Vagina (tissue), 2 donors: Measurements from ENCODE around the gene PTPRD.

Source experiments
- POLR2A ChIP-seq, 2 donors: fragments of 450-650 bp; IDR thresholded peaks; one replicate each; pipeline ENCODE4 v1.6.1; 2017; ENCODE audit warnings: antibody characterized with exemption in 2 of 2, mild to moderate bottlenecking in 2 of 2, moderate library complexity in 2 of 2
- TF ChIP-seq, protein P1 (sequence below), 3 experiments: fragments of 450-650 bp in 2 of 3; fragments of 200-600 bp in 1 of 3; sonication (generic) in 1 of 3; IDR thresholded peaks; one replicate each; pipeline ENCODE4 v1.5.1; 2017 to 2019; ENCODE audit warnings: antibody characterized with exemption in 3 of 3, mild to moderate bottlenecking in 2 of 3, moderate library complexity in 2 of 3

DNA sequence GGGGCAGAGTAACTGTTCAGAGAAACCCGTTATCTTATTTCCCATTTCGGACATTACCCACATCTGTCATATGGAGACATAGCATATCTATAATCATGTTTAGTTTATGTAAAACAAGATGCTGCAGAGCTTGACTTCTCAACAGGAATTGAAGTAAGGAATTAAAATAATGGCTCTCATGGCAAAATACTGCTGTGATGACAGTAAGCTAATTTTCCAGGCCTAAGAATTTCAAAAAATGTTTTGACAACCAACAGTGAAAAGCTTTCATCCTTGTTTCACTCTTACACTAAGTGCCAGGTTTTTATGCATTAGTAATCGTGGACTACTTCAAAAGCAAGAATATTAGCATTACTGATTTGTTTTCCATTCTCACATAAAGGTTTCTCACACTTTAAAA lies 518.2 kb downstream of the PTPRD start:
- TF ChIP-seq, protein P1, sequence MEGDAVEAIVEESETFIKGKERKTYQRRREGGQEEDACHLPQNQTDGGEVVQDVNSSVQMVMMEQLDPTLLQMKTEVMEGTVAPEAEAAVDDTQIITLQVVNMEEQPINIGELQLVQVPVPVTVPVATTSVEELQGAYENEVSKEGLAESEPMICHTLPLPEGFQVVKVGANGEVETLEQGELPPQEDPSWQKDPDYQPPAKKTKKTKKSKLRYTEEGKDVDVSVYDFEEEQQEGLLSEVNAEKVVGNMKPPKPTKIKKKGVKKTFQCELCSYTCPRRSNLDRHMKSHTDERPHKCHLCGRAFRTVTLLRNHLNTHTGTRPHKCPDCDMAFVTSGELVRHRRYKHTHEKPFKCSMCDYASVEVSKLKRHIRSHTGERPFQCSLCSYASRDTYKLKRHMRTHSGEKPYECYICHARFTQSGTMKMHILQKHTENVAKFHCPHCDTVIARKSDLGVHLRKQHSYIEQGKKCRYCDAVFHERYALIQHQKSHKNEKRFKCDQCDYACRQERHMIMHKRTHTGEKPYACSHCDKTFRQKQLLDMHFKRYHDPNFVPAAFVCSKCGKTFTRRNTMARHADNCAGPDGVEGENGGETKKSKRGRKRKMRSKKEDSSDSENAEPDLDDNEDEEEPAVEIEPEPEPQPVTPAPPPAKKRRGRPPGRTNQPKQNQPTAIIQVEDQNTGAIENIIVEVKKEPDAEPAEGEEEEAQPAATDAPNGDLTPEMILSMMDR (IDR thresholded peaks at IDR 0.05): no peak
- no peak for TF ChIP-seq POLR2A (IDR thresholded peaks at IDR 0.05)
